ENCODE measurements around the gene TUBA1B.
"Not testable (repeated sequence)": the region's sequence is repeated elsewhere in the genome, so short reads cannot be mapped to it uniquely, and the experiment has no call there.

TUBA1B gene

DNA sequence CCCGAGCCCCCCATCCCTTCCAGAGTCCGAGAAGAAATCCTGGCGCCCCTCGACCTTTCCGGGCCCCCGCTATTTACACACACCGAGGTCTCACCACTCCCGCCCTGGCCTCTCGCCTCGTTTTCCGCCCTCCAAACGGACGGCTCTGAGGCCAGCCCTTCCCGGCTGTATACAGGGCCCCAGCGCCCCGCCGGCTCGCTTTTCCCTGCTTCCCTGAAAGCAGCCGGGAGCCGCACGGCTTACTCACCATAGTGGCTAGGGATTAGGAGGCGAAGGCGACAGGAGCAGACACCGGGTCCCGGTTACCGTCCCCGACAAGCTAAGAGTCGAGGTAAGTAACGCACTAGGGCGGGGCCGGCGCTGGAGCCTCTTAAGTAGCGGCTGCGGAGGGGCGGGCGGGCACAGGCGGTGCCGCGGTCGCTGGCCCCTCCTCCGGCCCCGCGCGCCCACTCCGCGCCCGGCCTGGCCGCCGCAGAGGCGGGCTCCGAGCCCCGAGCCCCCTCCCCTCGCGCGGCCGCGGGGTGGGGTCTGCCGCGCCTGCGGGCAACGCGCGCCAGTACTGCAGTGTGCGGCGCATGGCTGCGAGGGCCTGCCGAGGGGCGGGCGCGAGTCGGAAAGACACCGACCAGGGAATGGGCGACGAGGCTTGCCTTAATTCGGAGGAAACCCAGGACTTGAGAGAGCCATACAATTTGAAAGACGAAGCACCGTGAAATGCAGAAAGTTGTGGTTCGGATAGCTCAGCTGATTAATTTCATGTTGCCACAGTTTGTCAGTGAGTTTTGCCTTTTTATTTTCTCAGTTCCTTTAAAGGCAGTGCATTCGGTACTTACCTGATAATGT is at the start of gene TUBA1B:
TSS of gene TUBA1B (minus strand) at position 345 of the 843 bp plus-strand sequence. CDS start at position 250, 95 bp downstream.
- Histone ChIP-seq H3K27ac (peak within 1 kb of the TSS; percentile 99), H3K27me3 (ENCODE audit: insufficient read depth, low read depth, severe bottlenecking) (no peaks in the 10 kb centered on the region), H3K4me3 (ENCODE audit: low read depth, low read length) (peak within 1 kb of the TSS; percentile 95), H3K36me3 (peaks cover 42% of the 10 kb centered on the region), H3K9me3 (ENCODE audit: severe bottlenecking) (no peaks in the 10 kb centered on the region)
- DNase-seq, result peak; percentile 92
- TF ChIP-seq, protein P1, sequence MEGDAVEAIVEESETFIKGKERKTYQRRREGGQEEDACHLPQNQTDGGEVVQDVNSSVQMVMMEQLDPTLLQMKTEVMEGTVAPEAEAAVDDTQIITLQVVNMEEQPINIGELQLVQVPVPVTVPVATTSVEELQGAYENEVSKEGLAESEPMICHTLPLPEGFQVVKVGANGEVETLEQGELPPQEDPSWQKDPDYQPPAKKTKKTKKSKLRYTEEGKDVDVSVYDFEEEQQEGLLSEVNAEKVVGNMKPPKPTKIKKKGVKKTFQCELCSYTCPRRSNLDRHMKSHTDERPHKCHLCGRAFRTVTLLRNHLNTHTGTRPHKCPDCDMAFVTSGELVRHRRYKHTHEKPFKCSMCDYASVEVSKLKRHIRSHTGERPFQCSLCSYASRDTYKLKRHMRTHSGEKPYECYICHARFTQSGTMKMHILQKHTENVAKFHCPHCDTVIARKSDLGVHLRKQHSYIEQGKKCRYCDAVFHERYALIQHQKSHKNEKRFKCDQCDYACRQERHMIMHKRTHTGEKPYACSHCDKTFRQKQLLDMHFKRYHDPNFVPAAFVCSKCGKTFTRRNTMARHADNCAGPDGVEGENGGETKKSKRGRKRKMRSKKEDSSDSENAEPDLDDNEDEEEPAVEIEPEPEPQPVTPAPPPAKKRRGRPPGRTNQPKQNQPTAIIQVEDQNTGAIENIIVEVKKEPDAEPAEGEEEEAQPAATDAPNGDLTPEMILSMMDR (IDR thresholded peaks at IDR 0.05; ENCODE audit: low read depth, low read length), result no peak

DNA sequence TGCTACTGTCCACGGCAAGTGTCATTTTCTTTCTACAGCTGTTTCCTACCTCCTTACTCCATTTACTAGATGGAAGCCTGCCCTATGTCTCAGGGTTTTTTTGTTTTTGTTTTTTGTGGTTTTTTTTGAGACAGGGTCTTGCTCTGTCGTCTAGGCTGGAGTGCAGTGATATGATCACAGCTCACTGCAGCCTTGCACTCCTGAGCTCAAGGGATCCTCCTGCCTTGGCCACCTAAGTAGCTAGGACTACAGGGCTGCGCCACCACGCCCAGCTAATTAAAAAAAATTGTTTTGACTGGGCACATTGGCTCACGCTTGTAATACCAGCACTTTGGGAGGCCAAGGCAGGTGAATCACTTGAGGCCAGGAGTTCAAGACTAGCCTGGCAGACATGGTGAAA is 43.0 kb upstream of the TUBA1B start:
- TF ChIP-seq, protein P1 (IDR thresholded peaks at IDR 0.05; ENCODE audit: low read depth, low read length), result no peak
- H3K27ac ChIP-seq, result no peak overlapping the region

DNA sequence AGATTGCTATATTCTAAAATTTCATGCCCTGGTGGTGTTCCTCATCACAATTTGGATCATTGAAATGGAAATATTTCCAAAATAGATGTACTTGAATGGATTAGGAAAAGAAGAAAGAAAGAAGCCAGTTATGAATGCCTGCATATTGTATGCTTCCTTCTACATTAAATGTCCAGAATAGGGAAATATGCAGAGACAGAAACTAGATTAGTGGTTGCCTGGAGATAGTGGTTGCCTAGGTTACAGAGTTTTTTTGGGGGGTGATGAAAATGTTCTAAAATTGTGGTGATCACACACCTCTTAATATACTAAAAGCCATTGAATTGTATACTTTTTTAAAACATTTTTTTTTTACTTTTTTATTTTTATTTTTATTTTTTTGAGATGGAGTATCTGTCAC is 39.7 kb upstream of the TUBA1B start:
- H3K27ac ChIP-seq, result no peak overlapping the region
- DNase-seq, result no peak
- H3K9me3 ChIP-seq (ENCODE audit: severe bottlenecking), result no peaks in the 10 kb centered on the region
- H3K4me3 ChIP-seq (ENCODE audit: low read depth, low read length), result no peak overlapping the region
- no peaks in the 10 kb centered on the region for H3K36me3 ChIP-seq
- H3K27me3 ChIP-seq (ENCODE audit: insufficient read depth, low read depth, severe bottlenecking), result no peaks in the 10 kb centered on the region
- TF ChIP-seq, protein P1 (IDR thresholded peaks at IDR 0.05; ENCODE audit: low read depth, low read length), result no peak

More for the DNA sequence above, 43.0 kb upstream of the TUBA1B start:
- Histone ChIP-seq H3K27me3 (ENCODE audit: insufficient read depth, low read depth, severe bottlenecking) (no peaks in the 10 kb centered on the region), H3K36me3 (no peaks in the 10 kb centered on the region), H3K9me3 (ENCODE audit: severe bottlenecking) (no peaks in the 10 kb centered on the region), H3K4me3 (ENCODE audit: low read depth, low read length) (no peak overlapping the region)
- no peak for DNase-seq

DNA sequence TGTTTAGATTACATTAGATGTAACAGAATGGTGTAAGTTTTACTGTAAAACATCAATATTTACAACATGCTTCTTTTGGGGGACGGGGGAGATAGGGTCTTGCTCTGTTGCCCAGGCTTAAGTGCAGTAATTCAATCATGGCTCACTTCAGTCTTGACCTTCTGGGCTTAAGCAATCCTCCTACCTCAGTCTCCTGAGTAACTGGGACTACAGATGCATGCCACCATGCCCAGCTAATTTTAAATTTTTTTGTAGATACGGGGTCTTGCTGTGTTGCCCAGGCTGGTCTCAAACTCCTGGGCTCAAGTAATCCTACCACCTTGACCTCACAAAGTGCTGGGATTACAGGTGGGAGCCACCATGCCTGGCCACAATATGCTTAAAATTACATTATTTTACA is 33.9 kb upstream of the TUBA1B start:
- H3K27ac ChIP-seq, result no peak overlapping the region
- no peak overlapping the region for H3K4me3 ChIP-seq (ENCODE audit: low read depth, low read length)
- H3K27me3 ChIP-seq (ENCODE audit: insufficient read depth, low read depth, severe bottlenecking), result no peaks in the 10 kb centered on the region
- no peaks in the 10 kb centered on the region for H3K36me3 ChIP-seq
- no peaks in the 10 kb centered on the region for H3K9me3 ChIP-seq (ENCODE audit: severe bottlenecking)
- no peak for DNase-seq
- TF ChIP-seq, protein P1 (IDR thresholded peaks at IDR 0.05; ENCODE audit: low read depth, low read length), result no peak

DNA sequence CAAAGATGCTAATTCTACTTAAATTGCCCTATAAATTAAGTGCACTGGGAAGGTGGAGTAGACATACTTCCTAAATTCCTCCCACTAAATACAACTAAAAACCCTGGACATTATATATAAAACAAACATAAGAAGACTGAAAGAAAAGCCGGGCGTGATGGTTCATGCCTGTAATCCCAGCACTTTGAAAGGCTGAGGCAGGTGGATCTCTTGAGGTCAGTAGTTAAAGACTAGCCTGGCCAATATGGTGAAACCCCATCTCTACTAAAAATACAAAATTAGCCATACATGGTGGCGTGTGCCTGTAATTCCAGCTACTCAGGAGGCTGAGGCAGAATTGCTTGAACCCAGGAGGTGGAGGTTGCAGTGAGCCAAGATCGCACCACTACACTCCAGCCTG is 30.7 kb upstream of the TUBA1B start:
- DNase-seq; H3K27ac ChIP-seq; H3K9me3 ChIP-seq (ENCODE audit: severe bottlenecking); H3K4me3 ChIP-seq (ENCODE audit: low read depth, low read length); H3K36me3 ChIP-seq; H3K27me3 ChIP-seq (ENCODE audit: insufficient read depth, low read depth, severe bottlenecking): not testable (repeated sequence)

DNA sequence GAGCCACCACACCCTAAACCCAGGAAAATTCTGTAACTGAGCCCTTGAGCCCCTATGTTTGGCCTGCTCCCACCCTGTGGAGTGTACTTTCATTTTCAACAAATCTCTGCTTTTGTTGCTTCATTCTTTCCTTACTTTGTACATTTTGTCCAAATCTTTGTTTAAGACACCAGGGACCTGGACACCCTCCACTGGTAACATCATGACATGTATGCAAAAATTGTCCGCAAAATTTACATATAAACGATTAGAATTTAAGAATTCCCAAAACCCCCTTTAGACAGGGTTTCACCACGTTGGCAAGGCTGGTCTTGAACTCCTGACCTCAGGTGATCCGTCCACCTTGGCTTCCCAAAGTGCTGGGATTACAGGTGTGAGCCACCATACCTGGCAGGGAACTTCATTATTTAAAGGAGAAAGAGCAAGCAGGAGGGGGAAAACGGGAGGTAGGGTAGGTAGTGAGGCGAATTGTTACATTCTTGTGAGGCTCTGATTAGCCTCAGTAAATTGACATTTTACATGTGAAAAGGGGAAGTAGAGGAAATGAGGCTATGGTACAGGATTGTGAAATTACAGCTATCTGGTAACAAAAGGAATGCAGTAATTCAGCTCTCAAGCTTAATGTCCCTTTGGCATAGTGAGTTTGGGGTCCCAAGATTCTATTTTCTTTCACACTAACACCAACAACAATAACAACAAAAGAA is 30.0 kb upstream of the TUBA1B start:
- Histone ChIP-seq H3K27me3 (ENCODE audit: insufficient read depth, low read depth, severe bottlenecking) (no peaks in the 10 kb centered on the region), H3K36me3 (no peaks in the 10 kb centered on the region), H3K9me3 (ENCODE audit: severe bottlenecking) (no peaks in the 10 kb centered on the region), H3K27ac (no peak overlapping the region), H3K4me3 (ENCODE audit: low read depth, low read length) (no peak overlapping the region)
- TF ChIP-seq, protein P1 (IDR thresholded peaks at IDR 0.05; ENCODE audit: low read depth, low read length), result no peak
- DNase-seq, result no peak

All from WERI-Rb-1 (cell line).